ENCODE results near the gene TFRC.
"Not testable (repeated sequence)": the region's sequence is repeated elsewhere in the genome, so short reads cannot be mapped to it uniquely, and the experiment has no call there.

TFRC gene

DNA sequence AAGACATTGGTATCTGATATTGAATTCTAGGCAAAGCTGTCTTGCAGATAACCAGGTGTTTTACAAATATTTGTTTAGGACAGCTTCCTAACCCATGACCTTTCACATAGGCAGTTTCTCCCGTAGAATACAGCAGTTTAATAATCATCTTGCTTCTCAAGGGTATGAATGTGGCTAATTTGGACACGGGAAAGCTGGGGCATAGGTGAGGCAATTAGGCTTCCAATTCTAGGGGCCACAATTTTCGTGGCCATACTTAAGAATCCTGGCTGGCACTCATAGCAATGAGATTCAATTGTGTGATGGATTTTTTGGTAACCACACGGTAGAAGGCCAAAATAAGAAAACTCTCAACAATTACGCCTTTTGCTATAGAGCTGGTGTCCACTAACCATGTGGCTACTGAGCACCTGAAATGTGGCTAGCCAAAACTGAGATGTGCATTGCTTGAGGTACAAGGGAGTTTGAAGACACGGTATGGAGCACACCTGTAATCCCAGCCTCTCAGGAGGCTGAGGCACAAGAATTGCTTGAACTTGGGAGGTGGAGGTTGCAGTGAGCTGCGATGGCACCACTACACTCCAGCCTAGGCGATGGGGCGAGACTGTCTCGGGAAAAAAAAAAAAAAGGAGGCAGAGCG, 34.4 kb downstream of the TFRC start:
- DNase-seq = no peak

DNA sequence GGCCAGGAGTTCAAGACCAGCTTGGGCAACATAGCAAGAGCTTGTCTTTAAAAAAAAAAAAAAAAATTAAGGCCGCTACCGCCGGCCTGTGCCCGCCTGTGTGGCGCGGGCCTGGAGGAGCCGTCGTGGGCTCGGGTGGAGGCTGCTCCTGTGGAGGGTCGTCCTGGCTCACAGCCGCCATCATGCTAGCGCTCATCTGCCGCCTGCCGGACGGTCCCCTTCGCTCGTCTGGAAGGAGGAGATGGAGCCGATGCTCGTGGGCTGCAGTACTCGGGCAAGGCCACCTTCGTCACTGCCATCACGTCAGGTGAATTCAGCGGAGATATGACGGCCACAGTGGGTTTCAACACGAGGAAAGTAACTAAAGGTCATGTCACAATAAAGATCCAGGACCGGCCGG, 37.4 kb downstream of the TFRC start:
- no peak for DNase-seq

DNA sequence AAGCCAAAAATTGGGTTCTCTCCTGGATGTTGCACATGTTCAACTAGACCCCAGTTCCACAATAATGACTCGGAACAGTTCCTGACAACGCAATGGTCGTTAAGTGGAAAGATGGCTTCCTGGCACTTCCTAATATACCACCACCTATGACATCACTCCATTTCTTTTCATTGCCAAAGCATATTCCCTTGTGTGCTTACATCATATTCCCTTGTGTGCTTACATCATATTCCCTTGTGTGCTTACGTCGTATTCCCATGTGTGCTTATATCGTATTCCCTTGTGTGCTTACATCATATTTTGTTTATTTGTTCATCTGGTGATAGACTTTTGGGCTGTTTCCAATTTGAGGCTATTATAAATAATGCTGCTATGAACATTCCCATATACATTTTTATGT, 39.2 kb downstream of the TFRC start:
- no peak for DNase-seq

DNA sequence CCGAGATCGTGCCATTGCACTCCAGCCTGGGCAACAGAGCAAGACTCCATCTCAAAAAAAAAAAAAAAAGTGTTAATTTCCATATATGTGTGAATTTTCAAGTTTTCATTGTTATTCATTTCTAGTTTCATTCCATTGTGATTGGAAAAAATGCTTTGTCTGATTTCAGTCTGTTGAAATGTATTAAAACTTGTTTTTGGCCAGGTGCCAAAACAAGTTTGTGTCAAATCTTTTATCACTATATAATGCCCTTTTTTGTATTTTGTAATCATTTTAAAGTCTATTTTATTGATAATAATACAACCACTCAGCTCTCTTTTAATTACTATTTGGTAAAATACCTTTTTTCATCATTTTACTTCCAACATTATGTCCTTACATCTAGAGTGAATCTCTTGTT, 42.5 kb downstream of the TFRC start:
- no peak for DNase-seq

DNA sequence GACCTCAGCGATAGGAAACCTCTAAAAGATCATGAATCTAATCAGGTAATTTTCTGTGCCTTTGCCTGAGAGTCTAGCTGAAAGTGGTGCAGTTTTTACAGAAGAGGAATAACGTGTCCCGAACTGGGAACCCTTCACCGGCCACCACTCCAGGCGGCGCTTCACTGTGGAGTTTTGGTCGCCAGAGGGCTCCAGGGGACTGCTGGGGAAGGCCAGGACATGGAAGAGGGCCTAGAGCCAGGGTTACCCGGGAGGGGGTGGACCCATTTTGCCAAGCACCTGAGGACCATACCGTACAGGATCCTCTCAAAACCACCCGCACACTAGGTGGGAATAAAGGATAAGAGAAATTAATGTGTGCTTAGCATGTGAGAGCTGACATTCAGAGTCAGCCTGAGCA, 55.8 kb downstream of the TFRC start:
- not testable (repeated sequence) for DNase-seq

DNA sequence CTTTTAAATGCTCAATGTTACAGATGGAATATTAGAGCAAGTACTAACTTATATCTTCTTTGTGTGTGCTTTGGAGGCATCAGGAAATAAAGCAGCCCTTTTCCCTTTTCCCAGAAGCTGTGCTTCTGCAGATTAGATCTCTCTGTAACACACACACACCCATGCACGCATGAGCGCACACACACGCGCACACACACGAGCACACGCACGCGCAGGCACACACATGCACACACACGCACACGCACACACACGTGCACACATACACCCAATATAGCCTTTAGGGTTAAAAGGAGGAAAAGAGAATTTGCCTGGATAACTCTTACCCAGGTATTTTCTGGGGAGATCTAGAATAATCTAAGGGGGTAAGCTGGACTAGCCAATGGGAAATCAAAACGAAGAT, 56.9 kb downstream of the TFRC start:
- no peak for DNase-seq

DNA sequence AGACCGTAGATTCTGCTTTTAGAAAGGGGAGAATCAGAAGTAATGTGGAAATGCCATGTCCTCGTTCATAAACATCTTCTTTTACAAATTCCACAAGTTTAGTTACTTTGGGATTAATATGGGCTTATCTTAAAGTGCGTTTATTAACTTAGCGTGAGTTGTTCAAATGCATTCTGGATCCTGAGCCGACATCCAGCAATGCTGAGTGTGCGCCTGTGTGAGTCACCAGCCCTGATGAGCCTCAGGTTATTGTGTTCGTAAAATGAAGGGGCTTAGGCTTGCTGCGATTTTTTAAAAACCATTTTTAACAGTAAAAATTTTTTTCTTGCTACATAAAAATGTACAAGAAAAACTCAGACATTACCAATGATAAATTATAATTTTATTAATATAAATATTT, 57.9 kb downstream of the TFRC start:
- no peak for DNase-seq

DNA sequence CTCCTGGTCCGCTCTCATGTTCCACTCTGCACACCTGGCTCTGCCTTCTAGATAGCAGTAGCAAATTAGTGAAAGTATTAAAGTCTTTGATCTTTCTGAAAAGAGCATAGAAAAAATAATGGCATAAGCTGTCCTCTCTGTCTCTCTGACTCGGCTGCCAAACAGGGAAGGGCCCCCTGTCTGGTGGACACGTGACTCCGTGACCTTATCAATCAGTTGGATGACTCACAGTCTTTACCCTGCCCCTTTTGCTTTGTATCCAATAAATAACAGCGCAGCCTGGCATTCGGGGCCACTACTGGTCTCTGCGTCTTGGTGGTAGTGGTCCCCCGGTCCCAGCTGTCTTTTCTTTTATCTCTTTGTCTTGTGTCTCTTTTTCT, 59.4 kb downstream of the TFRC start:
- not testable (repeated sequence) for DNase-seq

DNA sequence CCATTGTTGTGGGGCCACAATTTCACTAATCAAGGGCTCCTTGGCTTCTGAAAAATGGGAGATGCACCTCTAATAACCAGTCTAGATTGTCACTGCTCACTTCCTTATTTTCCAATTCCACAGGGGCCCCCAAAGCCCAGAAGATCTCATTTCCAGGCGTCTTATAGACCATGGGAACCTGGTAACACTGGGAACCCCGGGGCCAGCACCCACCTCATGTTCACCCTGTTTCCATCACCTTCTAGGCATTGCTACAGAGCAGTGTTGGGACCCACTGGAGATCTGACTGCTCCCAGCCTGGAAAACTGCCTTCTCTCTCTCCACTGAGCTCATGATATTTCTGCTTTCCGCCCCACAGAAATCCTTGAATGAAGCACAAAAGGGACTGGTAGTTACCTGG, 61.5 kb downstream of the TFRC start:
- DNase-seq = no peak

DNA sequence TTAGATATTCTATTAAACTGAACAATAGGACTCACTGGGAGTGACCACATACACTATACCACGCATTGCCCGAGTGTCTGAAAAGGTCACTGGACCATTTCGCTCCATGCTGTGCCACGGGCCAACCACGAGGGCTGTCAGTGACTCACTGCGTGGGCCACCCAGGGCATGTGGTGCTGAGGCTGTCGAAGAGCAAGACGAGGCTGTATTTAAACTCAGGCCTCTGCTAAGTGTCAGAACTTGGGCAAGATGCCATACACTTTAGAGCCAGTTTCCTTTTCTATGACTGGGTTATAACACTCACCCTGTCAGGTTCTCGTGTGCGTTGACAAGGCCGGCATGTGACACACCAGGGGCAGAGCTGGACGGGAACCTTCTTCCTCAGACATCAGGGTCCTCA, 62.3 kb downstream of the TFRC start:
- not testable (repeated sequence) for DNase-seq

DNA sequence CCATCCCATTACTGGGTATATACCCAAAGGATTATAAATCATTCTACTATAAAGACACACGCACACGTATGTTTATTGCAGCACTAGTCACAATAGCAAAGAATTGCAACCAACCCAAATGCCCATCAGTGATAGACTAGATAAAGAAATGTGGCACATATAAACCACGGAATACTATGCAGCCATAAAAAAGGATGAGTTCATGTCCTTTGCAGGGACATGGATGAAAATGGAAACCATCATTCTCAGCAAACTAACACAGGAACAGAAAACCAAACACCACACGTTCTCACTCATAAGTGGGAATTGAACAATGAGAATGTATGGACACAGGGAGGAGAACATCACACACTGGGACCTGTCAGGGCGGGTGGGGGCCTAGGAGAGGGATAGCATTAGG, 63.7 kb downstream of the TFRC start:
- not testable (repeated sequence) for DNase-seq

DNA sequence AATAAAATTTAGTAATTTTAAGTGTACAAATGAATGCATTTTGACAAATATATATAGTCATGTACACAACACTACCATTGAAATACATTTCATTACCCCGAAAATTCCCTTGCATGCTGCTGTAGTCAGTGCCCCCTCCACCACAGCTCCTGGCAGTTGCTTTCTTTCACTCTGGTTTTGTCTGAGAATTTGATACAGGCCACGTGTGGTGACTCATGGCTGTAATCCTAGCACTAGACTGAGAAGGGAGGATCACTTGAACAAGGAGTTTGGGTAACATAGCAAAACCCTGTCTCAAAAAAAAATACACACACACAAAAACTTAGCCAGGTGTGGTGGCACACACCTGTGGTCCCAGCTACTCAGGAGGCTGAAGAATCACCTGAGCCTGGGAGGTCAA, 65.4 kb downstream of the TFRC start:
- no peak for DNase-seq

DNA sequence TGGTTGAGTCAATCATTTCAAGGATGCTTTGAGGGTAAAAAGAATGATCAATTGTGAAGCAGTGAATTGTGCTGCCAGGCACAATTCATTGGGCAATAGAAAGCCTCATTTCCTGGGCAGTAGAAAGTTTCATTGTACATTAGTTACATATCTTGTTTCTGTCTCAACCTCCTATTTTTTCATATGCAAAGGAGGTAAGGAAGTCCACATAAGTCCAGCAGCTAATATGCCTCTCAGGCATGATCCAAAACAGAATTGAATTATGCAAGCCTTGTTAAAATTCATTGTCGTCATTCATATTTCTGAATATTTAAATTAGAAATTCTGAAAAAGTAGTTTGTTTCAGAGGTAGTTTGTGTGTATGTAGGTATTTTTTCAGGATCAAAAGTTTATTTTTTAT, 65.8 kb downstream of the TFRC start:
- no peak for DNase-seq

DNA sequence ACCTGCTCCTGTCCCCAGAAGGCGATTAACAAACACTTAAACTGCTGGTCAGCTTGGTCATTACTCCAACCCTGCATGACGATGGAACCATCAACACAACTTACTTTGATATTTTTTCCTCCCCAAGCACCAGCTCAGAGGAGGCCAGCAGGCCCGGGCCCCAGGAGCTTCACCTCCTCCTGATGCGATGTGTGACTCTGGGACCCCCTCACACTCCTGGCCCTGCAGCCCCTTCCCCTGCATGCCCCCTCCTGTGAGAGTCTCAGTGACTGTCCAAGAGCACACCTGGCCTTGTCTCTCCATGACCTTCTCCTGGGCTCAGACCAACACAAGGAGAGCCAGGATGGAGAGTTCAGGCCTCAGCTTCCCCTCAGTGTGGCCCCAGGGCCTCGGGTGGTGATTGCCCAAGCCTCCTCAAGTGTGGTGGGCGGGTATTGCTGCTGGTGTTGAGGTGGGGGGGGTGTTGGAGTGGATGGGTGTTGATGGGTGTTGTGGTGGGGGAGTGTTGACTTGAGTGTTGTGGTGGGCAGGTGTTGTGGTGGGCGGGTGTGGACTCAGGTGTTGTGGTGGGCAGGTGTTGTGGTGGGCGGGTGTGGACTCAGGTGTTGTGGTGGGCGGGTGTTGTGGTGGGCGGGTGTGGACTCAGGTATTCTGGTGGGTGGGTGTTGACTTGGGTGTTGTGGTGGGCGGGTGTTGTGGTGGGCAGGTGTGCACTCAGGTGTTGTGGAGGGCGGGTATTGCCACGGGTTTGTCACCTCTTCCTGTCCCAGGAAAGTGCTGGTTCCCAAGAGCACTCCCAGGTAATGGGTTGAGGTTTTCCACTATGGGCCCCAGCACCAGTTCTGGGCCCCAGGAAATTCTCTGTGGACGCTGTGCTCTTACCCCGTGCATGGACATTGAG, 68.1 kb downstream of the TFRC start:
- no peak for DNase-seq

DNA sequence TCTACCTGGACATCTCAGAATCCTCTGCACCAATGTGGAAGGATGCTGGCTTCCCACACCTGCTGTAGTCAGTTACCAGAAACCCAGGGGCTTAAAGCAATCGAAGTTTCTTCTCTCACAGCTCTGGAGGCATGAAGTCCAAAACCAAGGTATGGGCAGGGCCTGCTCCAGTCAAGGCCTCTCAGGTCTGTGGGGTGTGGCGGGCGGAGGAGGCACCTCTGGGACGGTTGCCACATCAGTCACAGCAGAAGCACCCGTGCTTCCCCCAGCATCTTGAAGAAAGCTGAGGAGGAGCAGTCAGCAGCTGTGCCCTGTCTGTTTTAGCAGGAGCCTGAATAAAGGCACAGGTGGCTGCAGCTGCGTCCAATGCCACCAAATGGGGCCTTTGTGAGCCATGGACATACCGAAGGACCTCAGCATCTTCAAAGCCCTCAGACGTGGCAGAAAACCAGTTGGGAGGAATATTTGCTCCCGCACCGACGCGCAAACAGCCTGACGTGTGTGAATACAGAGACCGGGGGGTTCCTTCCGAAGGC, 68.9 kb downstream of the TFRC start:
- DNase-seq = no peak

DNA sequence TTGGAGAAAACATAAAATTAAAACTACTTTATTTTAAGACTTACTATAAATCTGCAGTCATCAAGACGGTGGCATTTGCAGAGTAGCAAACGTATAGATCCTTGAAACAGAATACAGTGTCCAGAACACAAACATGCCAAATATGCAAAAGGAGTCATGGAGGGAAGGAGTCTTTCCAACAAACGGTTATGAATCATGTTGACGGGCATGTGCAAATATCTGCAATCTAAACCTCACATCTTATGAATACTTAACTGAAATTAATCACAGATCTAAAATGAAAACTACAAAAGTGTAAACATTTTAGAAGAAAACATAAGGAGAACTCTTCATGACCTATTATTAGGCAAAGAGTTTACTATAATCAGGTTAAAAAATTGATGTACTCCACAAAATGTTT, 69.4 kb downstream of the TFRC start:
- DNase-seq = no peak

DNA sequence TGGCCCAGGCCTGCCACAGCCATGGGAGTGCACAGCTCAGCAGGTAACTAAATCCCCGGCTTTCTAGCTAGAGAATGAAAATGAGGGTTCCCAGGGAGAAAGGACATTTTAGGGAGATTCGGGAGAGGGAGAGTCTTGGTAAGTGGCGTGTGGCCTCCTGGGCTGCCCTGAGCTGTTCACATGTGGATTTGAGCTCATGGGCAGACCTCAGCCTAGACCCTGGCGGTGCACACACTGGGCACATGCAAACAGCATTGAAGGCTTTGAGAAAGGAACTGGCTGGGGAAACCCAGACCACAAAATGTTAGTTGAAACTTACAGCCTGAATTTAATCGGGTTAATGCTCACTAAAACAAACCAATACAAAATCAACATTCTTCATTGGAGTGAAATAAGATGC, 72.4 kb downstream of the TFRC start:
- DNase-seq = no peak

DNA sequence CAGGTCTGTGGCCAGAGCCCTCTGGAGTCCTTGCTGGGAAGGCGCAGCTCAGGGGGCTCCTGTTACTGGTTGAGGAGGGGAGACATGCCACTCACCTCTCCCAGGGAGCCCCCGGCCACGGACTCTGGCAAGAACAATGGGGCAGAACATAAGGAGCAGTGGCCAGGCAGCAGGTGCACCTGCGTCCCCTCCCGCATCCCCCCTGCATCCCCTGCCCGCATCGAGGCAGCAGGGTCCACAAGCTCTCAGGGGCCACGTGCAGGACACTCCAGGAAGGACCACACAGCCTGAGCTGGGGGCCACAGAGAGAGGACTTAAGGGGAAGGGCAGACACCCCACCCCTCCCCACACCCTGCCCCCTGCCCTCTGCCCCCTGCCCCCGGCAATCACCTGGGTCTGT, 73.0 kb downstream of the TFRC start:
- DNase-seq = no peak

DNA sequence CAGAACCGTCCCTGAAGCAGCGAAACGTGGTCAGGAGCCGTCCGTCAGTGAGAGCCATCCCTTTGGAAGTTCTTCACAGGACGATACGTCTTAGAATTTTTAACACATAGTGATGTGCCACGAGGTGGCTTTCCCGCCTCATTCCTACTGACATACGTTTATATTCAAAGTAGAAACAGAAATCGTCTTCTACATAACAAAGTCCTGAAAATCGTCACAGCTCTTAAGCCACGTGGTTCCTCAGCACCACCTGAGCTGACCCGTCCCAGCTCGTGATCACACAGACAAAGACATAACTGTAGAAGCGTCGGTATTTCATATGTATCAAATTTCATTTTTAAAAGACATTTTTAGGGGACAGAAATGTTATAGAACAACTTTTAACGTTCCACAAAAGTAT, 73.5 kb downstream of the TFRC start:
- DNase-seq = no peak

DNA sequence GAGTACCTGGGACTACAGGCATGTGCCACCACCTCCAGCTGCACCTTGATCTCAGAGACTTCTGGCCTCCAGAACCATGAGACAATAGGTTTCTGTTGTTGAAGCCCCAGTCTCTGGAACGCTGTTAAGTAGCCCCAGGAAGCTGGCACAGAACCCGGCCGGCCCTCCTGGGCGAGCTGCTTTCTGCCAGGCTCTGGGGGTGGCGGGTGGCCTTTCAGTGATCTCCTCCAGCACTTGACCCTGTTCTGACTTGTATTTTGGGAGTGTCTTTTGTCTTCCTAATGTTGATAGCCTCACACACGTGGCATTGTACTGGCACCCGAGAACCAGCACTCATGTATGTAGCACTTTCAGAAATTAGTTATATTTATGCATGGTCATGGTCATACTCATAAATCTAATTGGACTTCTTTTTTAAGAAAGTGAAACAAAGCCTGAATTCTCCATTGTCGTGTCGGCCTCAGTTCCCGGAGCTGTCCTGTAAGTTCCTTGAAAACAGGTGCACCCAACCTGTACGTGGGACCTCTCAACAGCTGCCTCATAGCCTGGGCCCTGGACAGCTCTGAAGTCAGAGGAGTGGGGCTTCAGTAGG, 74.0 kb downstream of the TFRC start:
- DNase-seq = no peak

DNA sequence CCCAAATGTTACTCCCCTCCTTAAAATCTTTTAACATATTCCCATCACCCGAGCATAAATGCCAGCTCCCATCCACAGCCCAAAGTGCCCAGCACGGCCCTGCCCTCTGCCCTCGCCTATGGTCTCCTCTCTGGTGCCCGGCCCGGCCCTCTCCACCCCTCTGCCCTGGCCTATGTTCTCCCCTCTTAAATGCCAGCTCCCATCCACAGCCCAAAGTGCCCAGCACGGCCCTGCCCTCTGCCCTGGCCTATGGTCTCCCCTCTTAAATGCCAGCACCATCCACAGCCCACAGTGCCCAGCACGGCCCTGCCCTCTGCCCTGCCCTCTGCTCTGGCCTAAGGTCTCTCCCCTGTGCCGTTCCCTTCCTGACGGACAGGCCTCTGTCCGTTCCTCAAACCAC, 76.6 kb downstream of the TFRC start:
- not testable (repeated sequence) for DNase-seq

DNA sequence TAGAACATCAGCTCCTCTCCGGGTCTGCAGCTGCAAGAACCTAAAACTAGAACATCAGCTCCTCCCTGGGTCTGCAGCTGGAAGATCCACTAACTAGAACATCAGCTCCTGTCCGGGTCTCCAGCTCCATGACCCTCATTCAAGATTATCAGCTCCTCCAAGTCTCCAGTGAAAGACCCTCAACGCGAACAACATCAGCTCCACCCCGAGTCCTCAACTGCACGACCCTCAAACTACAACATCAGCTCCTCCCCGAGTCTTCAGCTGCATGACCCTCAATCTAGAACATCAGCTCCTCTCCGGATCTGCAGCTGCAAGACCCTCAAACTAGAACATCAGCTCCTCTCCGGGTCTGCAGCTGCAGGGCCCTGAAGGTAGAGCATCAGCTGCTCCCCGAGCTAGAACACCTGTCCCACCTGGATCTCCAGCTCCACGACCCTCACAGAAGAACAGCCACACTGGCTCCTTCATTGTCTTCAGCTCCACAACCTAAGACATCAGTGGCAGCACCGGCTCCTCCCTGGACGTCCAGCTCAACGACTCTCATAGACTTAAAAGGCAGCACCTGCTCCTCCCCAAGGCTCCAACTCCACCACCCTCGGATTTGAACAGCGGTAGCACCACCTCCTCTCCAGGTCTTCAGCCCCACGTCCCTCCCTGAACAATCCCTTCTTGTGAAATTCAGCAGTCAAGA, 77.4 kb downstream of the TFRC start:
- not testable (repeated sequence) for DNase-seq

DNA sequence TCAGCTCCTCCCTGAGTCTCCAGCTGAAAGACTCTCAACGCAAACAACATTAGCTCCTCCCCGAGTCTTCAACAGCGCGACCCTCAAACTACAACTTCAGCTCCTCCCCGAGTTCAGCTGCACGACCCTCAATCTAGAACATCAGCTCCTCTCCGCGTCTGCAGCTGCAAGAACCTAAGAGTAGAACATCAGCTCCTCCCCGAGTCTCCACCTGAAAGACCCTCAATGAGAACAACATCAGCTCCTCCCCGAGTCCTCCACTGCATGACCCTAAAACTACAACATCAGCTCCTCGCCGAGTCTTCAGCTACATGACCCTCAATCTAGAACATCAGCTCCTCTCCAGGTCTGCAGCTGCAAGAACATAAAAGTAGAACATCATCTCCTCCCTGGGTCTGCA, 78.3 kb downstream of the TFRC start:
- DNase-seq = no peak
